Measurements from ENCODE around the gene ARAP3.

DNA sequence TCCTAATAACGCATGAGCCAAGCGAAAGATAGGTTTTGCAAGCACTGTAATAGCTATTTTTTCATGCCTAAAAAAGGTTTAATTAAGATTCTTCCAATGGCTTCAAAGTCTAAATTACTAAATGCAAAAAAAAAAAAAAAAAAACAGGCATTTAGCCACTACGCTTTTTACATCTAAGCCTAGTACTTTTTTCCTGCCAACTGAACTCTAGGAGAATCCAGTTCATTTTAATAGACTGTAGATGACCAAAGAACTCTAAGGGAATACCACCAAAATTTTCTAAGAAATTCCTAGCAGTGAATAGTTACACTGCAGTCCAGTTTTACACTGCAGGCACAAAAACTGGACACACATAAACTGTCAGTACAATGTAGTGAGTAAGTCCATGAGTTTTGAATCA, 73.0 kb downstream of the ARAP3 start:
- TF ChIP-seq, protein P1, sequence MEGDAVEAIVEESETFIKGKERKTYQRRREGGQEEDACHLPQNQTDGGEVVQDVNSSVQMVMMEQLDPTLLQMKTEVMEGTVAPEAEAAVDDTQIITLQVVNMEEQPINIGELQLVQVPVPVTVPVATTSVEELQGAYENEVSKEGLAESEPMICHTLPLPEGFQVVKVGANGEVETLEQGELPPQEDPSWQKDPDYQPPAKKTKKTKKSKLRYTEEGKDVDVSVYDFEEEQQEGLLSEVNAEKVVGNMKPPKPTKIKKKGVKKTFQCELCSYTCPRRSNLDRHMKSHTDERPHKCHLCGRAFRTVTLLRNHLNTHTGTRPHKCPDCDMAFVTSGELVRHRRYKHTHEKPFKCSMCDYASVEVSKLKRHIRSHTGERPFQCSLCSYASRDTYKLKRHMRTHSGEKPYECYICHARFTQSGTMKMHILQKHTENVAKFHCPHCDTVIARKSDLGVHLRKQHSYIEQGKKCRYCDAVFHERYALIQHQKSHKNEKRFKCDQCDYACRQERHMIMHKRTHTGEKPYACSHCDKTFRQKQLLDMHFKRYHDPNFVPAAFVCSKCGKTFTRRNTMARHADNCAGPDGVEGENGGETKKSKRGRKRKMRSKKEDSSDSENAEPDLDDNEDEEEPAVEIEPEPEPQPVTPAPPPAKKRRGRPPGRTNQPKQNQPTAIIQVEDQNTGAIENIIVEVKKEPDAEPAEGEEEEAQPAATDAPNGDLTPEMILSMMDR (IDR thresholded peaks at IDR 0.05): no peak
- no peak for TF ChIP-seq POLR2A (IDR thresholded peaks at IDR 0.05)

Data from body of pancreas (tissue), 4 donors.